CD4-positive, CD25-positive, alpha-beta regulatory T cell (primary cell): ENCODE measurements around the gene NQO2. TPM values are rescaled to one million over a fixed set of nuclear protein-coding genes. Genes with fewer than 3 reads are reported as not detected.
A peak's percentile ranks its signal among the peaks of the same experiment; 100 is the strongest.
"Not testable (repeated sequence)": the region's sequence is repeated elsewhere in the genome, so short reads cannot be mapped to it uniquely, and the experiment has no call there.

Experiments used
- ATAC-seq, 2 donors: fragments of 150-1000 bp; cut with Tn5 transposase; one replicate each; pipeline ENCODE4 v1.10.0; 2021; ENCODE audit warnings: low read depth in 2 of 2, moderate number of reproducible peaks in 2 of 2, moderate library complexity in 1 of 2
- DNase-seq, 3 donors: peaks; one replicate each; pipeline versions ENCODE4 v3.0.0 to v3.0.0-alpha.2; 2012 to 2022; ENCODE audit warnings: mixed read lengths in 1 of 3
- H3K27ac ChIP-seq: one replicate; pipeline ENCODE4 v1.7.0; 2013; ENCODE audit warnings: mild to moderate bottlenecking, low read length; ENCODE audit not compliant: insufficient read depth, poor library complexity, severe bottlenecking
- H3K27me3 ChIP-seq: one replicate; pipeline ENCODE4 v1.7.0; 2013; ENCODE audit warnings: low read length; ENCODE audit not compliant: control insufficient read depth, insufficient read depth
- H3K36me3 ChIP-seq: one replicate; pipeline ENCODE4 v1.7.0; 2013; ENCODE audit warnings: mild to moderate bottlenecking, low read length, moderate library complexity; ENCODE audit not compliant: control insufficient read depth, insufficient read depth
- H3K4me1 ChIP-seq: 2 replicates; pipeline ENCODE4 v1.7.0; 2013; ENCODE audit warnings: mild to moderate bottlenecking, low read length; ENCODE audit not compliant: insufficient read depth, control insufficient read depth, poor library complexity, severe bottlenecking
- H3K4me3 ChIP-seq: one replicate; pipeline ENCODE4 v1.7.0; 2013; ENCODE audit warnings: low read depth, mild to moderate bottlenecking, low read length, moderate library complexity
- H3K9me3 ChIP-seq, 2 experiments: 1 replicate in 1 of 2; 2 replicates in 1 of 2; pipeline ENCODE4 v1.7.0; 2013; ENCODE audit warnings: low read length in 2 of 2, mild to moderate bottlenecking in 1 of 2, moderate library complexity in 1 of 2; ENCODE audit not compliant: control insufficient read depth in 2 of 2
- H3K27ac Mint-ChIP-seq, 3 donors: one replicate each; pipeline ENCODE4 v1.8.0; 2020 to 2022; ENCODE audit warnings: mild to moderate bottlenecking in 3 of 3, mixed read lengths in 3 of 3, moderate library complexity in 2 of 3
- H3K27me3 Mint-ChIP-seq: one replicate; pipeline ENCODE4 v1.8.0; 2022; ENCODE audit warnings: mild to moderate bottlenecking, mixed read lengths
- H3K36me3 Mint-ChIP-seq: one replicate; pipeline ENCODE4 v1.8.0; 2020; ENCODE audit warnings: mixed read lengths
- H3K4me1 Mint-ChIP-seq, 4 donors: one replicate each; pipeline ENCODE4 v1.8.0; 2020 to 2022; ENCODE audit warnings: mixed read lengths in 4 of 4, mild to moderate bottlenecking in 1 of 4
- H3K4me3 Mint-ChIP-seq, 4 donors: one replicate each; pipeline ENCODE4 v1.8.0; 2020 to 2022; ENCODE audit warnings: mild to moderate bottlenecking in 4 of 4, mixed read lengths in 4 of 4, moderate library complexity in 3 of 4
- H3K9me3 Mint-ChIP-seq, 7 donors: one replicate each; pipeline ENCODE4 v1.8.0; 2020 to 2022; ENCODE audit warnings: mixed read lengths in 7 of 7, mild to moderate bottlenecking in 3 of 7, moderate library complexity in 2 of 7
- polyA plus RNA-seq, 4 donors: library from polyadenylated mRNA; unstranded; fragments of 300-500 nt; fragmentation: Illumina TruSeq; gene quantifications; one replicate each; pipeline ENCODE4 v1.2.3, GENCODE V29; 2021
- total RNA-seq: library from RNA; stranded (reverse); gene quantifications from one replicate; pipeline ENCODE4 v1.2.3, GENCODE V29; 2022

NQO2 gene
- total and polyA plus RNA-seq, 5 donors from 2014 or later = 27.4 to 109 (median 58.0) TPM

DNA sequence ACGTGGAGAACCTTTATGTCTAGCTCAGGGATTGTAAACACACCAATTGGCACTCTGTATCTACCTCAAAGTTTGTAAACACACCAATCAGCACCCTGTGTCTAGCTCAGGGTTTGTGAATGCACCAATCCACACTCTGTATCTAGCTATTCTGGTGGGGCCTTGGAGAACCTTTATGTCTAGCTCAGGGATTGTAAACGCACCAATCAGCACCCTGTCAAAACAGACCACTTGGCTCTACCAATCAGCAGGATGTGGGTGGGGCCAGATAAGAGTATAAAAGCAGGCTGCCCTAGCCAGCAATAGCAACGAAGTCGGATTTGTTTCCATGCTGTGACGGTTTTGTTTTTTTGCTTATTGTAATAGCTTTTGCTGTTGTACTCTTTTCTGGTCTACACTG, 28.5 kb downstream of the NQO2 start:
- H3K4me3 ChIP-seq, H3K9me3 Mint-ChIP-seq, H3K27ac ChIP-seq, ATAC-seq, H3K36me3 Mint-ChIP-seq, H3K36me3 ChIP-seq, DNase-seq, H3K27me3 ChIP-seq, H3K9me3 ChIP-seq: not testable (repeated sequence)
- peak overlapping the region in 2 of 4 donors; percentile 4 to 21 for H3K4me3 Mint-ChIP-seq
- peaks cover 21 to 58% (median 32%) of the 10 kb centered on the region in 4 donors for H3K4me1 Mint-ChIP-seq
- peaks cover 12% of the 10 kb centered on the region for H3K27me3 Mint-ChIP-seq
- H3K4me1 ChIP-seq = peaks cover 47% of the 10 kb centered on the region
- peak overlapping the region in 2 of 3 donors; percentile 46 to 56 for H3K27ac Mint-ChIP-seq

- H3K4me1 Mint-ChIP-seq = peaks cover 2 to 21% (median 7%) of the 10 kb centered on the region in 4 donors
- Histone ChIP-seq H3K27me3 (no peaks in the 10 kb centered on the region), H3K4me3 (no peak overlapping the region), H3K9me3 (no peaks in the 10 kb centered on the region), H3K36me3 (no peaks in the 10 kb centered on the region), H3K27ac (no peak overlapping the region), H3K4me1 (peaks cover 9% of the 10 kb centered on the region)
- H3K27me3 Mint-ChIP-seq = peaks cover 25% of the 10 kb centered on the region
- peak; percentile 53 to 58 for ATAC-seq
- H3K9me3 Mint-ChIP-seq = peaks cover 0 to 5% (median 0%) of the 10 kb centered on the region in 7 donors
- H3K4me3 Mint-ChIP-seq = peak overlapping the region in 1 of 4 donors; percentile 13
- peaks cover 3% of the 10 kb centered on the region for H3K36me3 Mint-ChIP-seq
- H3K27ac Mint-ChIP-seq = peak overlapping the region in 1 of 3 donors; percentile 58
- DNase-seq = peak in 1 of 3 donors; percentile 67
Measured at GRCh38 chr6:3031857-3032640, 32.4 kb downstream of the NQO2 start.

- no peaks in the 10 kb centered on the region for H3K4me1 ChIP-seq
- peaks cover 27% of the 10 kb centered on the region for H3K27me3 Mint-ChIP-seq
- H3K27ac ChIP-seq = no peak overlapping the region
- H3K36me3 ChIP-seq = no peaks in the 10 kb centered on the region
- no peaks in the 10 kb centered on the region for H3K27me3 ChIP-seq
- H3K4me3 Mint-ChIP-seq = no peak overlapping the region
- peaks cover 3% of the 10 kb centered on the region for H3K36me3 Mint-ChIP-seq
- H3K9me3 Mint-ChIP-seq = peaks cover 0 to 5% (median 0%) of the 10 kb centered on the region in 7 donors
- peaks cover 0 to 15% (median 4%) of the 10 kb centered on the region in 4 donors for H3K4me1 Mint-ChIP-seq
- DNase-seq = no peak
- ATAC-seq = no peak
- H3K4me3 ChIP-seq = no peak overlapping the region
- H3K27ac Mint-ChIP-seq = no peak overlapping the region
- H3K9me3 ChIP-seq = no peaks in the 10 kb centered on the region
Measured at GRCh38 chr6:3032986-3033385, 33.3 kb downstream of the NQO2 start.

- Histone ChIP-seq H3K27ac (no peak overlapping the region), H3K36me3 (no peaks in the 10 kb centered on the region), H3K4me3 (no peak overlapping the region), H3K4me1 (no peaks in the 10 kb centered on the region), H3K27me3 (no peaks in the 10 kb centered on the region), H3K9me3 (no peaks in the 10 kb centered on the region)
- Mint-ChIP-seq H3K27ac (no peak overlapping the region), H3K9me3 (peaks cover 0 to 5% (median 0%) of the 10 kb centered on the region in 7 donors), H3K36me3 (peaks cover 3% of the 10 kb centered on the region), H3K4me1 (peaks cover 0 to 9% (median 2%) of the 10 kb centered on the region in 4 donors), H3K4me3 (no peak overlapping the region), H3K27me3 (peaks cover 30% of the 10 kb centered on the region)
- ATAC-seq = no peak
- no peak for DNase-seq
Measured at GRCh38 chr6:3033652-3034051, 34.0 kb downstream of the NQO2 start.

GRCh38 chr6:3035397-3035796, 35.7 kb downstream of the NQO2 start:
- Mint-ChIP-seq H3K27ac (no peak overlapping the region), H3K9me3 (peaks cover 0 to 5% (median 0%) of the 10 kb centered on the region in 7 donors), H3K36me3 (peaks cover 3% of the 10 kb centered on the region), H3K4me3 (no peak overlapping the region), H3K27me3 (peaks cover 36% of the 10 kb centered on the region), H3K4me1 (peaks cover 0 to 6% (median 0%) of the 10 kb centered on the region in 4 donors)
- no peaks in the 10 kb centered on the region for H3K9me3 ChIP-seq
- H3K36me3 ChIP-seq = no peaks in the 10 kb centered on the region
- no peaks in the 10 kb centered on the region for H3K4me1 ChIP-seq
- no peaks in the 10 kb centered on the region for H3K27me3 ChIP-seq
- H3K4me3 ChIP-seq = no peak overlapping the region
- ATAC-seq = no peak
- DNase-seq = no peak
- no peak overlapping the region for H3K27ac ChIP-seq

DNA sequence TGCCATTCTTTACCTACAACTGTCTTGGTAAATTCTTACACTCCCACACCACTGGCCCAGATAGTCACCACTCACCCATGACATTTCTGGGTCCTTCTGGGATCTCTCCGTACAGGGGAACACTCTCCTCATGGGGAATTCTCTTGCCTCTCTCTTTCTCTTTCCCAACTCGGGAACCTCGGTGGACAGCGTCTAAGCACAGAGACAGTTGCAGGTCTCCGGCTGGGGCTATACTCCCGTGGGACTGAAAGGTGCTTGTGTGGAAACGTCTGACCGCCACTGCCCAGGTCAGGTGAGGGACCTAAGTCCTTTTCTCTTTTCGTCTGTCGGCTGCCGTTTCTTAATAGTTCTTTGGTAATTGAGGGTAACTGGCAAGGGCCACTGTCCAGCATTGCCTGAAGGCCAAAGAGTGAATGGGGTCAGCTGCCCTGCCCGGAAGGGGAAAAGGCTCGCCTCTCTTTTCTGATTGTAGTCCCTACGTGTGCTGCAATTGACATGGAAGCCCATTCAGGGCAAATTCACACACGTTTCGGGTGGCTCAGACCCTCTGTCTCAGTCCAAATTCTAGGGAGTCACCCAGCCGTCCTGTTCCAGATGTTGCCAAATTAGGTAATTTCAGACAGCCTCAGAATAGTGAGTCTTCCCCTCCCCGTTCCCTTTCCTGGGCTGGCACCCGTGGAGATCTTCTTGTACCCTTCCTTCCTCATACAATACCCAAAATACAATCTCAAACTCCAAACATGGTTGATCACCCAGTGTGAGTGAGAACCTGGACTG, 37.4 kb downstream of the NQO2 start:
- H3K4me3 ChIP-seq = no peak overlapping the region
- peak overlapping the region in 1 of 3 donors; percentile 82 for H3K27ac Mint-ChIP-seq
- peaks cover 3% of the 10 kb centered on the region for H3K36me3 Mint-ChIP-seq
- no peaks in the 10 kb centered on the region for H3K9me3 ChIP-seq
- H3K4me1 ChIP-seq = no peaks in the 10 kb centered on the region
- H3K4me1 Mint-ChIP-seq = peaks cover 0 to under 1% (median 0%) of the 10 kb centered on the region in 4 donors
- no peak for ATAC-seq
- H3K36me3 ChIP-seq = no peaks in the 10 kb centered on the region
- peaks cover 3% of the 10 kb centered on the region for H3K27me3 ChIP-seq
- H3K4me3 Mint-ChIP-seq = no peak overlapping the region
- H3K9me3 Mint-ChIP-seq = peaks cover 0 to 5% (median 0%) of the 10 kb centered on the region in 7 donors
- peaks cover 34% of the 10 kb centered on the region for H3K27me3 Mint-ChIP-seq
- no peak overlapping the region for H3K27ac ChIP-seq
- DNase-seq = no peak

GRCh38 chr6:3037638-3038365, 38.1 kb downstream of the NQO2 start:
- DNase-seq (no peak), ATAC-seq (no peak)
- H3K9me3 Mint-ChIP-seq = peaks cover 0 to 5% (median 0%) of the 10 kb centered on the region in 7 donors
- no peaks in the 10 kb centered on the region for H3K4me1 Mint-ChIP-seq
- peaks cover 41% of the 10 kb centered on the region for H3K27me3 Mint-ChIP-seq
- peak overlapping the region in 1 of 3 donors; percentile 82 for H3K27ac Mint-ChIP-seq
- H3K27me3 ChIP-seq = peaks cover 3% of the 10 kb centered on the region
- no peaks in the 10 kb centered on the region for H3K4me1 ChIP-seq
- H3K36me3 Mint-ChIP-seq = peaks cover 3% of the 10 kb centered on the region
- no peaks in the 10 kb centered on the region for H3K9me3 ChIP-seq
- no peak overlapping the region for H3K4me3 ChIP-seq
- H3K36me3 ChIP-seq = no peaks in the 10 kb centered on the region
- no peak overlapping the region for H3K4me3 Mint-ChIP-seq
- H3K27ac ChIP-seq = no peak overlapping the region
